CD4-positive, alpha-beta memory T cell (primary cell): ENCODE data around the gene NELL1. TPM values are rescaled to one million over a fixed set of nuclear protein-coding genes. Genes with fewer than 3 reads are reported as not detected.

Experiments used
- CTCF ChIA-PET: fragments of 350-600 bp; sonication (Branson Sonifier 250); formaldehyde crosslinking; loops from one replicate; lab custom pipeline; 2021; ENCODE audit warnings: inconsistent platforms; ENCODE audit not compliant: partially characterized antibody; lab: Charles Lee
- POLR2A ChIA-PET: fragments of 350-600 bp; sonication (Branson Sonifier 250); formaldehyde crosslinking; loops from one replicate; lab custom pipeline; 2021; ENCODE audit not compliant: partially characterized antibody; lab: Charles Lee
- DNase-seq, 5 donors: peaks; one replicate each; pipeline versions ENCODE4 v3.0.0 to v3.0.0-alpha.2; 2020 to 2022; ENCODE audit warnings: mixed read lengths in 1 of 5
- H3K27ac ChIP-seq: one replicate; pipeline ENCODE4 v1.7.0; 2013; ENCODE audit warnings: low read depth, low read length
- H3K27me3 ChIP-seq: 2 replicates; pipeline ENCODE4 v1.7.0; 2013; ENCODE audit warnings: mild to moderate bottlenecking, low read length, moderate library complexity; ENCODE audit not compliant: insufficient read depth
- H3K36me3 ChIP-seq: 2 replicates; pipeline ENCODE4 v1.7.0; 2013; ENCODE audit warnings: mild to moderate bottlenecking, low read length, moderate library complexity; ENCODE audit not compliant: insufficient read depth
- H3K4me1 ChIP-seq: 2 replicates; pipeline ENCODE4 v1.7.0; 2013; ENCODE audit warnings: mild to moderate bottlenecking, low read length, moderate library complexity; ENCODE audit not compliant: insufficient read depth
- H3K4me3 ChIP-seq, 2 donors: one replicate each; pipeline ENCODE4 v1.7.0; 2013; ENCODE audit warnings: low read length in 2 of 2, mild to moderate bottlenecking in 1 of 2
- H3K9me3 ChIP-seq, 2 donors: one replicate each; pipeline ENCODE4 v1.7.0; 2013; ENCODE audit warnings: low read length in 2 of 2, control low read depth in 1 of 2; ENCODE audit not compliant: control insufficient read depth in 1 of 2
- H3K27ac Mint-ChIP-seq, 7 donors: one replicate each; pipeline ENCODE4 v1.8.0; 2020 to 2021; ENCODE audit warnings: mixed read lengths in 7 of 7, mild to moderate bottlenecking in 6 of 7, inconsistent platforms in 3 of 7, moderate library complexity in 3 of 7
- H3K27me3 Mint-ChIP-seq, 2 donors: one replicate each; pipeline ENCODE4 v1.8.0; 2020 to 2021; ENCODE audit warnings: mixed read lengths in 2 of 2
- H3K36me3 Mint-ChIP-seq, 2 donors: one replicate each; pipeline ENCODE4 v1.8.0; 2020 to 2021; ENCODE audit warnings: mixed read lengths in 2 of 2, inconsistent platforms in 1 of 2, mild to moderate bottlenecking in 1 of 2
- H3K4me1 Mint-ChIP-seq, 4 donors: one replicate each; pipeline ENCODE4 v1.8.0; 2020 to 2021; ENCODE audit warnings: mixed read lengths in 4 of 4, mild to moderate bottlenecking in 1 of 4
- H3K4me3 Mint-ChIP-seq, 8 donors: one replicate each; pipeline ENCODE4 v1.8.0; 2020 to 2021; ENCODE audit warnings: mixed read lengths in 8 of 8, mild to moderate bottlenecking in 7 of 8, moderate library complexity in 6 of 8, inconsistent platforms in 3 of 8
- H3K9me3 Mint-ChIP-seq, 8 donors: one replicate each; pipeline ENCODE4 v1.8.0; 2020 to 2021; ENCODE audit warnings: mixed read lengths in 8 of 8, mild to moderate bottlenecking in 5 of 8, inconsistent platforms in 3 of 8, moderate library complexity in 1 of 8
- intact Hi-C: fragments of 100-400 bp; cut with micrococcal nuclease; formaldehyde crosslinking; loops from one replicate; pipeline ENCODE4 v1.15.1; 2023
- polyA plus RNA-seq, 2 donors: library from polyadenylated mRNA; unstranded; fragments of 300-500 nt; fragmentation: Illumina TruSeq; gene quantifications; one replicate each; pipeline ENCODE4 v1.2.3, GENCODE V29; 2021
- total RNA-seq, 2 experiments: library from RNA; stranded (reverse); gene quantifications; one replicate each; pipeline ENCODE4 v1.2.3, GENCODE V29; 2021

The NELL1 gene
- total and polyA plus RNA-seq, 4 experiments from 2014 or later: not detected

DNA sequence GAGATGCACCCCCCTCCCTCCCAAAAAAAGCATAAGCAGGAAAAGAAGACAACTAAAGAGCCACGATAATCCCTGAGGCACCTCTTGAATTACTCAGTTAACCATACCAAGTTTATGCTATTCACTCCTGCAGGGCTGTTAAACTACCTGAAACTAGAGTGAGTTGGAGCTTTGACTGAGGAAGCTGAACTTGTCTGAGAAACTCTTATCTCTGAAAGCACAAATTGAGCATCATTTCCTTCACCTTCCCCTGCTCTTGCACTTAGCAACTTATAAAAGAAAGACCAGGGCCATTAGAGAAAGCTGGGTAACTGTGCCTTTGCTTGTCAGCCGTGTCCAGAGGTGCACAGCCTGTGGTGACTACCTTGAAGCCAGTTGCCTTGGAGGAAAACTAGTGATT lies 745.6 kb downstream of the NELL1 start:
- ChIA-PET POLR2A (no interaction called here), CTCF (no interaction called here)
- H3K27me3 Mint-ChIP-seq: no peaks in the 10 kb centered on the region
- intact Hi-C loops: no loop called here
- no peak overlapping the region for H3K27ac Mint-ChIP-seq
- peaks cover 2 to 32% (median 10%) of the 10 kb centered on the region in 8 donors for H3K9me3 Mint-ChIP-seq
- DNase-seq: no peak
- H3K36me3 Mint-ChIP-seq: no peaks in the 10 kb centered on the region
- no peaks in the 10 kb centered on the region for H3K27me3 ChIP-seq
- no peaks in the 10 kb centered on the region for H3K4me1 ChIP-seq
- no peaks in the 10 kb centered on the region for H3K9me3 ChIP-seq
- no peaks in the 10 kb centered on the region for H3K36me3 ChIP-seq
- no peak overlapping the region for H3K27ac ChIP-seq
- no peaks in the 10 kb centered on the region for H3K4me1 Mint-ChIP-seq
- no peak overlapping the region for H3K4me3 ChIP-seq
- H3K4me3 Mint-ChIP-seq: no peak overlapping the region

GRCh38 chr11:21415606-21416005 lies 746.2 kb downstream of the NELL1 start:
- no peaks in the 10 kb centered on the region for H3K9me3 ChIP-seq
- no peak overlapping the region for H3K27ac ChIP-seq
- no peak for DNase-seq
- H3K36me3 ChIP-seq: no peaks in the 10 kb centered on the region
- H3K27ac Mint-ChIP-seq: no peak overlapping the region
- H3K27me3 Mint-ChIP-seq: no peaks in the 10 kb centered on the region
- no peak overlapping the region for H3K4me3 Mint-ChIP-seq
- POLR2A ChIA-PET: no interaction called here
- no peaks in the 10 kb centered on the region for H3K4me1 ChIP-seq
- H3K36me3 Mint-ChIP-seq: no peaks in the 10 kb centered on the region
- H3K27me3 ChIP-seq: no peaks in the 10 kb centered on the region
- CTCF ChIA-PET: no interaction called here
- H3K9me3 Mint-ChIP-seq: peaks cover 2 to 37% (median 12%) of the 10 kb centered on the region in 8 donors
- intact Hi-C loops: no loop called here
- no peak overlapping the region for H3K4me3 ChIP-seq
- H3K4me1 Mint-ChIP-seq: no peaks in the 10 kb centered on the region

- no peak overlapping the region for H3K27ac ChIP-seq
- intact Hi-C loops: no loop called here
- no peaks in the 10 kb centered on the region for H3K27me3 ChIP-seq
- Mint-ChIP-seq H3K4me3 (no peak overlapping the region), H3K4me1 (no peaks in the 10 kb centered on the region), H3K36me3 (no peaks in the 10 kb centered on the region), H3K27ac (no peak overlapping the region), H3K9me3 (peaks cover 1 to 37% (median 8%) of the 10 kb centered on the region in 8 donors), H3K27me3 (no peaks in the 10 kb centered on the region)
- ChIA-PET POLR2A (no interaction called here), CTCF (no interaction called here)
- H3K36me3 ChIP-seq: no peaks in the 10 kb centered on the region
- H3K4me3 ChIP-seq: no peak overlapping the region
- H3K9me3 ChIP-seq: no peaks in the 10 kb centered on the region
- no peaks in the 10 kb centered on the region for H3K4me1 ChIP-seq
- DNase-seq: no peak
These were observed 752.4 kb downstream of the NELL1 start for GRCh38 chr11:21421711-21422329.

- H3K27me3 ChIP-seq: no peaks in the 10 kb centered on the region
These were observed 757.5 kb downstream of the NELL1 start for GRCh38 chr11:21426931-21427330.

GRCh38 chr11:21427726-21428125 lies 758.3 kb downstream of the NELL1 start:
- H3K4me1 Mint-ChIP-seq: no peaks in the 10 kb centered on the region
- H3K9me3 Mint-ChIP-seq: peaks cover 0 to 20% (median 2%) of the 10 kb centered on the region in 8 donors
- H3K27me3 Mint-ChIP-seq: no peaks in the 10 kb centered on the region
- ChIA-PET POLR2A (no interaction called here), CTCF (no interaction called here)
- no peaks in the 10 kb centered on the region for H3K27me3 ChIP-seq
- H3K4me3 ChIP-seq: no peak overlapping the region
- H3K4me3 Mint-ChIP-seq: no peak overlapping the region
- no peaks in the 10 kb centered on the region for H3K4me1 ChIP-seq
- H3K36me3 ChIP-seq: no peaks in the 10 kb centered on the region
- no peaks in the 10 kb centered on the region for H3K9me3 ChIP-seq
- no peak overlapping the region for H3K27ac Mint-ChIP-seq
- DNase-seq: no peak
- no peak overlapping the region for H3K27ac ChIP-seq
- intact Hi-C loops: no loop called here
- no peaks in the 10 kb centered on the region for H3K36me3 Mint-ChIP-seq

More at GRCh38 chr11:21426931-21427330, 757.5 kb downstream of the NELL1 start:
- Mint-ChIP-seq H3K9me3 (peaks cover 0 to 20% (median 2%) of the 10 kb centered on the region in 8 donors), H3K4me3 (no peak overlapping the region), H3K36me3 (no peaks in the 10 kb centered on the region), H3K27me3 (no peaks in the 10 kb centered on the region), H3K4me1 (no peaks in the 10 kb centered on the region), H3K27ac (no peak overlapping the region)
- CTCF ChIA-PET: no interaction called here
- Histone ChIP-seq H3K4me3 (no peak overlapping the region), H3K9me3 (no peaks in the 10 kb centered on the region), H3K36me3 (no peaks in the 10 kb centered on the region), H3K27ac (no peak overlapping the region), H3K4me1 (no peaks in the 10 kb centered on the region)
- POLR2A ChIA-PET: no interaction called here
- DNase-seq: no peak
- intact Hi-C loops: no loop called here

DNA sequence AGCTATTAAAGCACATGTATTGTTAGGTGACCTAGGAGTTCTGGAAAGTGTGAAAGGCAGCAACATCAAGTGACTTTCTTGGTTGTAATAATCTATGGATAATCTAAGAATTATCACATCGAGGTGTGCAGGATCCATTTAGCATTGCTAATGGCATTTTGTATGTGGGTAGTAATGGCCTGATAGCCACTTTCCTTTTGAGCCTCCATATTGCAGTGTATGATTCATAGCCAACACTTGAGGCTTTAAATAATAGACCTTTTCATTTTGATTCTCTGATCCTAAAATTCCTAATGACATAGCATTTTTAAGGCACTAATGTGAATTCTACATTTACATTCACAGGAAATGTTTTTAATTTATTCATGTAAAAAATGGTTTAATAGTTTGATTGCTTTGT lies 759.4 kb downstream of the NELL1 start:
- Mint-ChIP-seq H3K36me3 (no peaks in the 10 kb centered on the region), H3K4me3 (no peak overlapping the region), H3K9me3 (peaks cover 0 to 20% (median 3%) of the 10 kb centered on the region in 8 donors), H3K4me1 (no peaks in the 10 kb centered on the region), H3K27ac (no peak overlapping the region), H3K27me3 (no peaks in the 10 kb centered on the region)
- no peaks in the 10 kb centered on the region for H3K9me3 ChIP-seq
- H3K36me3 ChIP-seq: no peaks in the 10 kb centered on the region
- CTCF ChIA-PET: no interaction called here
- H3K27ac ChIP-seq: no peak overlapping the region
- POLR2A ChIA-PET: no interaction called here
- DNase-seq: no peak
- H3K4me3 ChIP-seq: no peak overlapping the region
- no peaks in the 10 kb centered on the region for H3K4me1 ChIP-seq
- no peaks in the 10 kb centered on the region for H3K27me3 ChIP-seq
- intact Hi-C loops: no loop called here

DNA sequence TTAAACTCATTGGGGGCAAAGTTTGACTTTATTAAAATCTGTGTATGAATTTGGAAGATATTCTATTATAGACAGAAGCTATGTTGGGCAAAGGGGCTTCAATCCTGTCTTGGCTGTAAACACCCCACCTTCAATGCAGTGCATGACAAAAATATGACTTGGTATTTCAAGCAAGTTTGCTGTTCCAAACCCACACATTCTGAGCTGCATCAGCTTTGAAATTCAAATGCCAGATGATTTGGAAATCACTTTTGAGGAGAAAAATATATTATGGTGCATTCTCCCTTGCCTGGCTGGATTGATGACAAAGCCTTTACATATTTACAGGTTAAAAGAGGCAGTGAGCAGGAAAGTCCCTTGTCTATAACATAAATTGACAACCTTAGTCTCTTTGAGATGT lies 760.0 kb downstream of the NELL1 start:
- no peak overlapping the region for H3K27ac ChIP-seq
- no peak overlapping the region for H3K4me3 ChIP-seq
- H3K4me1 ChIP-seq: no peaks in the 10 kb centered on the region
- no peaks in the 10 kb centered on the region for H3K36me3 ChIP-seq
- Mint-ChIP-seq H3K9me3 (peaks cover 0 to 20% (median 4%) of the 10 kb centered on the region in 8 donors), H3K4me3 (no peak overlapping the region), H3K27ac (no peak overlapping the region), H3K36me3 (no peaks in the 10 kb centered on the region), H3K27me3 (no peaks in the 10 kb centered on the region), H3K4me1 (no peaks in the 10 kb centered on the region)
- ChIA-PET CTCF (no interaction called here), POLR2A (no interaction called here)
- intact Hi-C loops: no loop called here
- DNase-seq: no peak
- no peaks in the 10 kb centered on the region for H3K9me3 ChIP-seq
- no peaks in the 10 kb centered on the region for H3K27me3 ChIP-seq
